Measurements from ENCODE around the gene ISL2. TPM values are rescaled to one million over a fixed set of nuclear protein-coding genes. Genes with fewer than 3 reads are reported as not detected.

Gene ISL2
- total and polyA plus RNA-seq, 2 of the 13 experiments (the other 11 are each of a cell fraction or from before 2014, with no cell fraction given), result 4.3 to 5.1 TPM

- TF ChIP-seq ZBED4 (CRISPR knock-in tag; IDR thresholded peaks at IDR 0.05; ENCODE audit: borderline replicate concordance) (peak; percentile 65), CEBPZ (IDR thresholded peaks at IDR 0.05; ENCODE audit: low read length) (no peak), ZNF777 (CRISPR knock-in tag; IDR thresholded peaks at IDR 0.05) (peak; percentile 61; the same call in 1 of the 2 replicates), EHMT2 (IDR thresholded peaks at IDR 0.05; ENCODE audit: borderline replicate concordance, low read depth, low read length) (no peak), ETV6 (CRISPR knock-in tag; conservative IDR thresholded peaks at IDR 0.05) (no peak), THYN1 (CRISPR knock-in tag; IDR thresholded peaks at IDR 0.05; ENCODE audit: borderline replicate concordance, low read depth) (no peak), ZNF367 (CRISPR knock-in tag; IDR thresholded peaks at IDR 0.05; ENCODE audit: borderline replicate concordance) (no peak), ZNF558 (CRISPR knock-in tag; IDR thresholded peaks at IDR 0.05; ENCODE audit: borderline replicate concordance) (no peak), ARID2 (CRISPR knock-in tag; IDR thresholded peaks at IDR 0.05; ENCODE audit: borderline replicate concordance) (no peak), SP1 (IDR thresholded peaks at IDR 0.05) (no peak), SP1 (CRISPR knock-in tag; IDR thresholded peaks at IDR 0.05) (peak; percentile 83), ZNF282 (IDR thresholded peaks at IDR 0.05; ENCODE audit: partially characterized antibody) (no peak), TFDP2 (CRISPR knock-in tag; IDR thresholded peaks at IDR 0.05) (no peak; the same call in 1 of the 2 replicates), ZNF414 (CRISPR knock-in tag; IDR thresholded peaks at IDR 0.05) (no peak), MAZ (IDR thresholded peaks at IDR 0.05; ENCODE audit: borderline replicate concordance, low read depth, low read length) (peak; percentile 89; the same call in 1 of the 2 replicates), MAZ (CRISPR knock-in tag; IDR thresholded peaks at IDR 0.05; ENCODE audit: low read depth) (peak; percentile 73; the same call in 1 of the 2 replicates), ZNF770 (CRISPR knock-in tag; IDR thresholded peaks at IDR 0.05) (no peak)
These were observed at the start of gene ISL2 (continued) for GRCh38 chr15:76336254-76337058.
